ENCODE measurements around the gene WFS1.

WFS1 gene

DNA sequence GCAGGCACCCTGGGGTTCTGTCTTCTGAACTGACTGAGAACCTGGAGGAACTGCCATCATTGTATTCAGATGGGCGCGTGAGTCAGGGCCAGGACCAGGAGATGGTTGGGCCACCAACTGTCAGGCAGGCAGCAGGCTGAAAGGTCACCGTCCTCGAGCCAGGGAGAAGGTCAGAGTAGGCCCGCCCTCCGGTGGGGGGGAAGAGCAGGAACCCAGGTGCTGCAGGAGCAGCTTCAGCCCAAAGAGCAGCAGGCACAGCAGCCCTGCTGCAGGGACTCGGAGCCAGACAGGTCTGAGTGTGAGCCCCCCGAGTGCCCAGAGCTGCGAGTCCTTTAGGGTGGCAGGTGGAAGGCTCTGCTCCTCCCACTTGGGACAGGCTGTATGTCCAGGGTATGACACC, 26.4 kb downstream of the WFS1 start:
- DNase-seq (ENCODE audit: low read depth in 2 of 3, low spot score in 1 of 3), result no peak

DNA sequence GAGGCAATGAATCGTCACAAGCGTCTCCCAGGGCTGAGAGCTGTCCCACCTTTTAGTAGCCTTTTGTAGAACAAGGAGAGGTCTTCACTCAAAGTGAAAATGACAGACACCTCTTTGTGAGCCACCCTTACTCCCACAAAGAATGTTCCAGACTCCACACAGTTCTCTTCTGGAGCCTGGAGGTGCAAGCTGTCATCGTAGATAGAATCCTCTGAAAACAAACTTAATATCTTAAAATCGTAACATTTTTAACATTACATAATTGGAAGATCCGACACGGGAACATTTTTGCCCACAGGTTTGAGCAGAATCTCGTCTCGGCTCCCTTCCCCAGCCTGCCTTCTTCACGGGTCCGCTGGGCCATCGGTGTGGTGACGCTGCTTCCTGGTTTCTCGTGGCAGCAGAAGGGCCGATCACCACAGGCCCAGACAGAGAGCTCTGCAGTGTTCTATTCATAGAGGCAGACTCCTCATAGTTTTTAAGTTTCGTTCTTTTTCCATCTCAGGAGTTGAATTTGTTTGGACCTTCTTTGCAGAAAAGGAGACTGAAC, 27.7 kb downstream of the WFS1 start:
- no peak for DNase-seq (ENCODE audit: low read depth in 2 of 3, low spot score in 1 of 3)

DNA sequence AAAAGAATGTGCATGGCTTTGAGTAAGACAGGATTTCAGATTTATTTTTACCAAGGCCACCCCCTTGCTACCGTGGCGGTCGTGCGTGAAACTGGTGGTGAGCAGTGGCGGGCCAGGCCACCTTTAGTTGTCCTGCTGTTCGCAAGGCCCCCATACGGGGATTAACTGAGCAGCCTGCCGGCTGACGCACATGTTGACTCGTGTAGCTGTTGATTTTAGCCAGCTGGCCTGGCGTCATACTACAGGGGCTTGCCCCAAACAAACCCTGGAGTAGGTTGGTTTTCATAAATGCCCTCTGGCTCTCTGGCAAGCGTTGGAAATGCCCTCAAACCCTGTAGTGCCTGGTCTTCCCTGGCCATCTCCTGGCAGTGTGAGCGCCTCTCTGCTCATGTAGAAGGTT, 28.4 kb downstream of the WFS1 start:
- no peak for DNase-seq (ENCODE audit: low read depth in 2 of 3, low spot score in 1 of 3)

DNA sequence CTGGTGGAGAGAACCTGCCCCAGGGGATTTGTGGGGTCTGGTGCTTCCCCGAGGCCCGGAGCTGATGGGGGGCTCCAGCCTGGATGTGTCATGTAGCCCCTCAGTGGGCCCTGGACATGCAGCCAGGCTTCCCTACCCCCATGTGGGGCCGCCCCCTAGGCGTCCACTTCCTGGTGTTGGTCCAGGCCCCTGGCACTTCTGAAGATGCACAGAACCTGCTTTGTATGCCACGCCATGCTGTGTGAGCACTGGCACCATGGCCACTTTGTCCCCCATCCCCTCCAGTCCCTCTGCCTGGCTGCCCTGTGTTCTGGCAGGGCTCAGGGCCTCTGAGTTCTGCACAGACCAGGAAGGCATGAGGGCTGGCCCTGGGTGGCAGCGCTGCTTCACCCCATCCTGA, 29.2 kb downstream of the WFS1 start:
- no peak for DNase-seq (ENCODE audit: low read depth in 2 of 3, low spot score in 1 of 3)

DNA sequence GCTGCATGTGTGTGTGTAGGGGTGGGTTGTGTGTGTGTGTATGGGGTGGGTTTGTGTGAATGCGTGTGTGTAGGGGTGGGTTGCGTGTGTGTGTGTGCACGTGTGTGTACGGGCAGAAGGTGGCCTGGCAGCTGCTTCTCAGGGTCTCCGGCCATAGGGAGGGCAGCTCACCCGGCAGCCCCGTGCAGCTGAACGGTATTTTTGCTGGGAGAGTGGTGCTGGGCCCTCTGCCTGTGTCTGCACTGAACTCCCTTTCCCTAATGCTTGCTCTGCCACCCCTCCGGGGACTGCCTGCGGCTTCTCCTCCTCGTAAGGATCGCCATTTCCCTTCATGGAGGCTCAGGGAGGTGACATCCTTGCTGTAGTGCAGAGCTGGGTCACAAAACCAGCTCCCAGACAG, 30.2 kb downstream of the WFS1 start:
- DNase-seq (ENCODE audit: low read depth in 2 of 3, low spot score in 1 of 3), result no peak

DNA sequence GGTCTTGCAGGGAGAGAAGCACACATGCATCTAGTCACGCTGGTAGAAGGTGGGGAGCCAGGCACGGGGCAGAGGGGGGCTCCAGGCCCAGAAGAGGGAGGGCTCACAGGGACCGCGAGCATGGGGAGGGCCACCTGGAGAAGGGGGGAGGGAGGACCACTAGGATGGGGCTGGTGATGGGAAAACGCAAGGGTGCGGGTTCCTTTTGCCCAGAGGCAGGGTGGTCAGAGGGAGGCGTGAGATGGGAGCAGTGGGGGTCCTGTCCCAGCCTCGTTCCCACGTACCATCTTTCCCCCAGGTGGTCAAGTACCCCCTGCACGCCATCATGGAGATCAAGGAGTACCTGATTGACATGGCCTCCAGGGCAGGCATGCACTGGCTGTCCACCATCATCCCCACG, 30.7 kb downstream of the WFS1 start:
- DNase-seq (ENCODE audit: low read depth in 2 of 3, low spot score in 1 of 3), result no peak

DNA sequence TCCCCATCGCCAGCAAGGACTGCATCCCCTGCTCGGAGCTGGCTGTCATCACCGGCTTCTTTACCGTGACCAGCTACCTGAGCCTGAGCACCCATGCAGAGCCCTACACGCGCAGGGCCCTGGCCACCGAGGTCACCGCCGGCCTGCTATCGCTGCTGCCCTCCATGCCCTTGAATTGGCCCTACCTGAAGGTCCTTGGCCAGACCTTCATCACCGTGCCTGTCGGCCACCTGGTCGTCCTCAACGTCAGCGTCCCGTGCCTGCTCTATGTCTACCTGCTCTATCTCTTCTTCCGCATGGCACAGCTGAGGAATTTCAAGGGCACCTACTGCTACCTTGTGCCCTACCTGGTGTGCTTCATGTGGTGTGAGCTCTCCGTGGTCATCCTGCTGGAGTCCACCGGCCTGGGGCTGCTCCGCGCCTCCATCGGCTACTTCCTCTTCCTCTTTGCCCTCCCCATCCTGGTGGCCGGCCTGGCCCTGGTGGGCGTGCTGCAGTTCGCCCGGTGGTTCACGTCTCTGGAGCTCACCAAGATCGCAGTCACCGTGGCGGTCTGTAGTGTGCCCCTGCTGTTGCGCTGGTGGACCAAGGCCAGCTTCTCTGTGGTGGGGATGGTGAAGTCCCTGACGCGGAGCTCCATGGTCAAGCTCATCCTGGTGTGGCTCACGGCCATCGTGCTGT, 31.5 kb downstream of the WFS1 start:
- no peak for DNase-seq (ENCODE audit: low read depth in 2 of 3, low spot score in 1 of 3)

DNA sequence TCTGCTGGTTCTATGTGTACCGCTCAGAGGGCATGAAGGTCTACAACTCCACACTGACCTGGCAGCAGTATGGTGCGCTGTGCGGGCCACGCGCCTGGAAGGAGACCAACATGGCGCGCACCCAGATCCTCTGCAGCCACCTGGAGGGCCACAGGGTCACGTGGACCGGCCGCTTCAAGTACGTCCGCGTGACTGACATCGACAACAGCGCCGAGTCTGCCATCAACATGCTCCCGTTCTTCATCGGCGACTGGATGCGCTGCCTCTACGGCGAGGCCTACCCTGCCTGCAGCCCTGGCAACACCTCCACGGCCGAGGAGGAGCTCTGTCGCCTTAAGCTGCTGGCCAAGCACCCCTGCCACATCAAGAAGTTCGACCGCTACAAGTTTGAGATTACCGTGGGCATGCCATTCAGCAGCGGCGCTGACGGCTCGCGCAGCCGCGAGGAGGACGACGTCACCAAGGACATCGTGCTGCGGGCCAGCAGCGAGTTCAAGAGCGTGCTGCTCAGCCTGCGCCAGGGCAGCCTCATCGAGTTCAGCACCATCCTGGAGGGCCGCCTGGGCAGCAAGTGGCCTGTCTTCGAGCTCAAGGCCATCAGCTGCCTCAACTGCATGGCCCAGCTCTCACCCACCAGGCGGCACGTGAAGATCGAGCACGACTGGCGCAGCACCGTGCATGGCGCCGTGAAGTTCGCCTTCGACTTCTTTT, 32.2 kb downstream of the WFS1 start:
- DNase-seq (ENCODE audit: low read depth in 2 of 3, low spot score in 1 of 3), result no peak

DNA sequence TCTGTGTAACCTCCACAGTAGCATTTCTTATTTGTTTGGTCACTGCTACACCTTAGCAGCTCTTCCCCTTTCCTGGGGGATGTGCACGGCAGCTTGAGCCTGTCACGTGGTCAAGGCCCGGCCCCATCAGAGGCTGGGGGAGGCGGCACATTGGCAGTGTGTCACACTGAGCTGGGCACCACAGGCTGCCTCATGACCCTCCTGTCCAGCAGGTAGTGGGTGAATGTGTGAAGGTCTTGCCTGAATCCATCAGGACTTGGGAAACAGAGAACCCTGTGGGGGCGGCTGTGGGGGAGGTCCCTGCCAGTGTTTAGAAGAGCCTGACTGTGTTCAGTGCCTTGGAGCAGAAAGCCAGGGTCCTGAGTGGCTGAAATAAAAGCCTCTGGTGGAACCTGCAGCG, 33.2 kb downstream of the WFS1 start:
- no peak for DNase-seq (ENCODE audit: low read depth in 2 of 3, low spot score in 1 of 3)

DNA sequence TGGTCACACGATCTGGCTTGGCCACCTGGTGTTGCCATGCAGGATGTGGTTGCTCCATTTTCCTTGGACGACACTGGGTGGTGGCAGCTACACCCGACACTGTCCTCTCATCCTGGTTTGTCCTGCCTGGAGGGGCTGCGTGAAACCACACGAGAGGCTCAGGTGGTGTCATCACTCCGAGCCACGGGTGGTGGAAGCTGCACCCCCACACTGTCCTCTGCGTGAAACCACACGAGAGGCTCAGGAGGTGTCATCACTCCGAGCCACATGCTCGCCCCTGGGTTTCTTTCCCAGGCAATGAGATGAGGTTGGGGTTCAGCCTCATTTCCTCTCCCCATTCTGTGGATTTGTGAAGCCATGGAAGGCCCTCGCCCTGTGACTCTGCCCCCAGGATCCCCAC, 34.3 kb downstream of the WFS1 start:
- DNase-seq (ENCODE audit: low read depth in 2 of 3, low spot score in 1 of 3), result no peak

DNA sequence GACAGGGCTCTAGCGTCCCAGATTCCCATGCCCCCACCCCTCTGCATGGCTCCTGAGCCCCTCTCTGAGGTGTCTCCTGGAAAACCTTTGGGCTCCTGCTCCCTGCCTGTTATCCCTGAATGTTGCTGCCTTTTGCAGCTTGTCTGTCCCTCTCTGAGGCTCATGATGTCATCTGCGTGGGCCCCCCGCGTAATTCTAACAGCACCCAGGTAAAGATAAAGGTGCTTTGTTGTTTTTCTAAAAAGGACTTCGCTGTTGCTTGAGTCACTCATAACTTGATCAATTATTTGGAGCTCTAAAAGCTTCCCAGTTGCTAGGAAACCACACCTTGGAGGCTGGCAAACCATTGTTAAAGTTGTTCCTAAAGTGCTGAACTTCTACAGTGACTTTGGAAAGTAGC, 36.6 kb downstream of the WFS1 start:
- DNase-seq (ENCODE audit: low read depth in 2 of 3, low spot score in 1 of 3), result no peak

DNA sequence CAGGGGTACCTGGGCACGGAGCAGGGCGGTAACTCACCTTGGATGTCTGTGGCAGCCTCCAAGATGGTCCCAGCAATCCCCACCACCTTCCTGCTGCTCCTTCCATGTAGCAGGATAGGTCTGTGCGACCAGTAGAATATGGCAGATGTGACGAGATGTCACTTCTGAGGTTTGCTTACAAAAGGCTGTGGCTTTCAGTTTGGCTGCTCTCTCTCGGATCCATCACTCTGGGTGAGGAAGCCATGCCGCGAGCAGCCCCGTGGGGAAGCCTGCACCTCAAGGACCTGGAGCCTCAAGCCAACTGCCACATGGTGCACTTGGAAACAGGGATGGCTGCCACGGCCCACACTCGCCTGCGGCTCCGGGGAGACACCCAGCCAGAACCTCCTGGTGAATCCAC, 37.6 kb downstream of the WFS1 start:
- no peak for DNase-seq (ENCODE audit: low read depth in 2 of 3, low spot score in 1 of 3)

DNA sequence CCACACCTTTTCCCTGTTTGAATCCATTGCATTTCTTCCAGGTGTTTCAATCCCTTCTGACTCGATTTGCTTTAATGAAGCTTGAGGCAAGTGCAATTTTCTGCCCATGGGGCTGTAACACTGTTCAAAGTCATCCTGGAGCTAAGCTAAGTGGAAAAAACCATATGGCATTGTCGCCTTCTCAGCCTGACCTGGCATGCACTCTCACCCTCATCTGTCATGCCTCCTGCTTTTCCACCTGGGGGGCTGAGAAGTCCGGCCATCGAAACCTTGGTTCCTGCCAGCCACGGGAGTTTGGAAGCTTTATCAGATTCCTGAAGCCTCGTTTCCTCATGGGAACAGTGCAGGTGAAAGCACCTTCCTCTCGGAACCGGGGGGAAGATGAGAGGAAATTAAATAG, 38.2 kb downstream of the WFS1 start:
- no peak for DNase-seq (ENCODE audit: low read depth in 2 of 3, low spot score in 1 of 3)

DNA sequence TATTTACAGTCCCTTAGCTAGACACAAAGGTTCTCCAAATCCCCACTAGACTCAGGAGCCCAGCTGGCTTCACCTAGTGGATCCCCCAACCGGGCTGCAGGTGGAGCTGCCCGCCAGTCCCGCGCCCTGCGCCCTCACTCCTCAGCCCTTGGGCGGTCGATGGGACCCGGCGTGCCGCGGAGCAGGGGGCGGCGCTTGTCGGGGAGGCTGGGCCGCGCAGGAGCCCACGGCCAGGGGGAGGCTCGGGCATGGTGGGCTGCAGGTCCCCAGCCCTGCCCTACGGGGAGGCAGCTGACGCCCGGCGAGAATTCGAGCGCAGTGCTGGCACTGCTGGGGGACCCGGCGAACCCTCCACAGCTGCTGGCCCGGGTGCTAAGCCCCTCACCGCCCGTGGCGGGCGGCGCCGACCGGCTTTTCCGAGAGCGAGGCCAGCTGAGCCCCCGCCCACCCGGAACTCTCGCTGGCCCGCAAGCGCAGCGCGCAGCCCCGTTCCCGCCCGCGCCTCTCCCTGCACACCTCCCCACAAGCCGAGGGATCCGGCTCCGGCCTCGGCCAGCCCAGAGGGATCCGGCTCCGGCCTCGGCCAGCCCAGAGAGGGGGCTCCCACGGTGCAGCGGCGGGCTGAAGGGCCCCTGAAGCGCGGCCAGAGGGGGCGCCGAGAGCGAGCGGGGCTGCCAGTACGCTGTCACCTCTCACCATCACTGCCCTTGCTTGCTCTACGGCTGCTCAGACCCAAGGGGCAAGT, 39.4 kb downstream of the WFS1 start:
- DNase-seq (ENCODE audit: low read depth in 2 of 3, low spot score in 1 of 3), result no peak

DNA sequence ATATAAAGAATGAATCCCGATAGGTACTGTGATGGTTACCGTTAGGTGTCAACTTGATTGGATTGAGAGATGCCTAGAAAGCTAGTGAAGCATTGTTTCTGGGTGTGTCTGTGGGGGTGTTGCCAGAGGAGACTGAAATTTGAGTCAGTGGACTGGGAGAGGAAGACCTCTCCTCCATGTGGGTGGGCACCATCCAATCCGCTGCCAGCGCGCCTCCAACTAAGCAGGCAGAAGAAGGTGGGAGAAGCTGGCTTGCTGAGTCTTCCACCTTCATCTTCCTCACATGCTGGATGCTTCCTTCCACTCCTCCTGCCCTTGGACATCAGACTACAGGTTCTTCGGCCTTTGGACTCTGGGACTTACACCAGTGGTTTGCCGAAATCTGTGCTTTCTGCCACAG, 40.1 kb downstream of the WFS1 start:
- no peak for DNase-seq (ENCODE audit: low read depth in 2 of 3, low spot score in 1 of 3)

DNA sequence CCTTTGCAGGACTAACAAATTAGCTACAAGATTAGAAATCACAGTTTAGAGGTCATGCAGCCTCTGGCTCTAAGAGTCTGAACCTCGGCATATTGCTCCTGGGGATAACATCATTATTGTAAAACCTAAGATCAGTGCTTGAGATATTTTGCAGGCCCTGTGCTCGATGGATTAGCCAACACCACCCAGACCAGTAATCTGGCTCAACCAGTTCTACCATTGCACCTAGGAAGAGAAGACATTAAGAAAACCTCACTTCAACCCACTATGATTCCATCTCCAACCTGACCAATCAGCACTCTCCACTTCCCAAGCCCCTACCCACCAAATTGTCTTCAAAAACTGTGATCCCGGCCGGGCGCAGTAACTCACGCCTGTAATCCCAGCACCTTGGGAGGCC, 43.6 kb downstream of the WFS1 start:
- DNase-seq (ENCODE audit: low read depth in 2 of 3, low spot score in 1 of 3), result no peak

DNA sequence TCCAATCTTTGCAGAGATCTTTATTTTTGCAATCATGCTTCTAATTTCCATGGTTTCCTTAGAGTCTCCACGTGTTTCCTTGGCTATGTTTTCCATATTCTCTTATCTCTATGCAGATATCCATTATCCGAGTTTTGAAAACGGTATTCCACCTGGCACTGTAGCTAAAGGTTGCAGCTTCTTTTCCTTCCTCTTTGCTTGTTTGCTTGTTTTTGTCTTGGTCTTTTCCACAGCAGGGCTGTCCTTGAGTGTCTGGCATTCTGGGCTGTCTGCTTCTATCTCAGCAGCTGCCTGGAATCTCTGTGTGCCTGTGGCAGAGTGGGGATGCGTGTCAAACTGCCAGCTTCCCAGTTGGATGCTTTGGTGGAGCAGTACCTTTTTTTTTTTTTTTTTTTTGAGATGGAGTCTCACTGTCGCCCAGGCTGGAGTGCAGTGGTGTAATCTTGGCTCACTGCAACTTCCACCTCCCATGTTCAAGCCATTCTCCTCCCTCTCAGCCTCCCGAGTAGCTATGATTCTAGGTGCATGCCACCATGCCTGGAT, 46.9 kb downstream of the WFS1 start:
- DNase-seq (ENCODE audit: low read depth in 2 of 3, low spot score in 1 of 3), result no peak

DNA sequence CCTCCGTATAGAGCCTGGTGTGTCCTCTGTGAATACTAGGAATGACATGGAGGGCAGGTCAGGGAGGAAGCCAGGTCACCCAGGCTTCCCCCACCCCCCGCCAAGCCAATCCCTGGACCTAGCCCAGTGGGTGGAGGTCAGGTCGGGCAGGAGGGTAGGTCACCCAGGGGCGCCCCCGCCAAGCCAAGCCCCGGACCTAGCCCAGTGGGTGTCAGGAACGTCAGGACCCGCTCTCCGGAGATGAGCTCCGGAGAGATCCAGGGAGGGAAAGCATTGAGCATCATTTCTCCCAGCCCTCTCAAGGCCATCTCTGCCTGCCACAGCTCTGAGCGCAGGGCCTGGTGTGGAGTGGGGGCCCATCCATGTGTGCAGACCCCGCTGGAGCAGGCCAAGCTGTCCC, 48.6 kb downstream of the WFS1 start:
- DNase-seq (ENCODE audit: low read depth in 2 of 3, low spot score in 1 of 3), result no peak

DNA sequence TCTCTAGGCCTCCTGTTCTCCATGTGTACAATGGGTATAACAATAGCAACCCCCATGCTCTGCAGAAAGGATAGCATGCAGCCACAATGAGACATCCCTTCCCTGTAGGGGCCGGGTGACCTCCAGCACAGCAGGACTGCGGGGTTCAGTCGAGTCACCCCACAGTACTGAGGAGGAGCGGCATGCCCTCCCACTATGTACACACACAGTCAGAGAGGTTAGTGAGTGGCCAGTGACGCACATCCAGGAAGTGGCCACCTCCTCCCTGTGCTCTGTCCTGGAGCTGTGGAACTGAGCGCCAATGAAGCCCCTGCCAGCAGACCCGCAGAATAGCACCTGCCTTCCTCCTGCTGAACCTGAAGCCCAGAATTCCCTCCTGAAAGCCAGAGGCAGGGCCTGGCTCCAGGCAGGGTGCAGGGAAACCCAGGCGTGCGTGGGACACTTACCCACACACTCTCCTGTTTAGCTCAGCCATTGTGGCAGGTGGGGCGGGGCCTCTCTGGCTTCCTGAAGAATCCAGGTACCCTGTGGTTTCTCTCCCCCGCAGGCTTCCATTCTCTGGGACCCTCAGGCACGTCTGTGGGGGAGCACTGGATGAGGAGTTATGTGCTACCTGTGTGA, 50.0 kb downstream of the WFS1 start:
- DNase-seq (ENCODE audit: low read depth in 2 of 3, low spot score in 1 of 3), result no peak

DNA sequence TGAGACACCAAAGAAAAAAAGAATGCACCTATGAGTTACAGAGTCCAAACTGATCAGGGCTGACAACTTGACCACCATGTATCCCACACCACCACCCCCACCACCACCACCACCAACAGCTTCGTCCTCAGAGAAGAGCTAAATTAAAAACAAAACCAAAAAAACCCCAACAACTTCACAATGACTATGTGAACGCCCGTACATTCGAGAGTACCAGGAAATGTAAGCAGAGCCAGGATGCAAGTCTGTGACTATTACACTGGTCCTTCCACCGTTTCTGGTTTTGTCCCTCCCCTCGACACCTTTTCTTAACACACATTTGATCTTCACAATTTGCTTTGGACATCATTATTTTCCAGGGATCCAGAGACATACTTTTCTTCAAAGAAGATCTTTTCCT, 51.0 kb downstream of the WFS1 start:
- DNase-seq (ENCODE audit: low read depth in 2 of 3, low spot score in 1 of 3), result no peak

DNA sequence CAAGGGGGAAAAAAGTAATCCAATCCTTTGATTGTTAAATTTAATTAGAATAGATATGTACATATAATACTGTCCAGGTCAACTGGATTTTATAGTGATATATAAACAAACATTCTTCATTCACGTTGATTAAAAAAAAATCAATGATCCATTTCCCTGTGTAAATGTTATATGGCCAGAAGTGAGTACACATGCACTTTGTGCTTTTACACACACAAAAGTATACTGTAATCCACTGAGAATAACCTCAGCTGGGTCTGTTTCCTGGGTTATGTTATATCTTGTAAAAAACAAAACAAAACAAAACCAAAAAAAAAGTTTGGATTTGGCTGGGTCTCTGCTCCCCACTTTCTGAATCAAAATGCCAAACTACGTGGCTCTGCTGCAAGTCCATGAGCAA, 51.7 kb downstream of the WFS1 start:
- DNase-seq (ENCODE audit: low read depth in 2 of 3, low spot score in 1 of 3), result no peak

All from stimulated activated CD4-positive, alpha-beta T cell treated with anti-CD3 and anti-CD28 coated beads, Interleukin-12 subunit alpha, Interleukin-12 subunit beta, amount 100 ng/mL, for 48 hours (primary cell).